SK-N-SH treated with all-trans-retinoic acid at 6 μM for 48 hours (cell line): Measurements from ENCODE around the gene ZNF423.

Experiments used
- ATAC-seq: fragments of 200-7000 bp; cut with Tn5 transposase; 3 replicates; pipeline ENCODE4 v1.9.1; 2020; ENCODE audit warnings: mild to moderate bottlenecking, moderate library complexity
- ARNTL ChIP-seq: fragments of 450-650 bp; formaldehyde crosslinking; IDR thresholded peaks from 2 replicates; pipeline ENCODE4 v1.5.0; 2020; ENCODE audit warnings: low read depth, mild to moderate bottlenecking, moderate library complexity, borderline replicate concordance
- BACH2 ChIP-seq: fragments of 250-450 bp; sonication (Bioruptor Pico); IDR thresholded peaks from 2 replicates; pipeline ENCODE4 v1.9.0; 2021; ENCODE audit warnings: mild to moderate bottlenecking, borderline replicate concordance
- CSDC2 ChIP-seq: fragments of 250-450 bp; sonication (Bioruptor Pico); IDR thresholded peaks from 2 replicates; pipeline ENCODE4 v1.5.0; 2020; ENCODE audit warnings: mild to moderate bottlenecking, moderate library complexity
- ESRRG ChIP-seq: fragments of 250-450 bp; sonication (Bioruptor Pico); IDR thresholded peaks from 2 replicates; pipeline ENCODE4 v1.6.1; 2021; ENCODE audit warnings: mild to moderate bottlenecking
- GLIS3 ChIP-seq: fragments of 250-450 bp; sonication (Bioruptor Pico); IDR thresholded peaks from 2 replicates; pipeline ENCODE4 v1.5.0; 2020; ENCODE audit warnings: mild to moderate bottlenecking, moderate library complexity
- OSR1 ChIP-seq: fragments of 250-450 bp; sonication (Bioruptor Pico); IDR thresholded peaks from 2 replicates; pipeline ENCODE4 v1.8.0; 2022; ENCODE audit warnings: moderate library complexity, mild to moderate bottlenecking, inconsistent platforms
- PATZ1 ChIP-seq: fragments of 250-450 bp; sonication (Bioruptor Pico); IDR thresholded peaks from 2 replicates; pipeline ENCODE4 v1.8.0; 2020; ENCODE audit warnings: mild to moderate bottlenecking, moderate library complexity, borderline replicate concordance
- PPARA ChIP-seq: fragments of 250-450 bp; sonication (Bioruptor Pico); IDR thresholded peaks from 2 replicates; pipeline ENCODE4 v1.5.0; 2020; ENCODE audit warnings: mild to moderate bottlenecking, borderline replicate concordance
- RARB ChIP-seq: fragments of 250-450 bp; sonication (Bioruptor Pico); IDR thresholded peaks from 2 replicates; pipeline ENCODE4 v1.8.0; 2021; ENCODE audit warnings: mild to moderate bottlenecking, moderate library complexity
- SNAI2 ChIP-seq: fragments of 250-450 bp; sonication (Bioruptor Pico); IDR thresholded peaks from 2 replicates; pipeline ENCODE4 v1.5.0; 2020; ENCODE audit warnings: mild to moderate bottlenecking, moderate library complexity
- TCF4 ChIP-seq: fragments of 250-450 bp; sonication (Bioruptor Pico); IDR thresholded peaks from 2 replicates; pipeline ENCODE4 v1.8.0; 2021; ENCODE audit warnings: mild to moderate bottlenecking, moderate library complexity, borderline replicate concordance
- TOX ChIP-seq: fragments of 250-450 bp; sonication (Bioruptor Pico); IDR thresholded peaks from 2 replicates; pipeline ENCODE4 v1.8.0; 2021; ENCODE audit warnings: mild to moderate bottlenecking, moderate library complexity, borderline replicate concordance
- ZC3H10 ChIP-seq: fragments of 250-450 bp; sonication (Bioruptor Pico); IDR thresholded peaks from 2 replicates; pipeline ENCODE4 v1.5.1; 2021; ENCODE audit warnings: mild to moderate bottlenecking, moderate library complexity
- ZFP3 ChIP-seq: fragments of 250-450 bp; sonication (Bioruptor Pico); IDR thresholded peaks from 2 replicates; pipeline ENCODE4 v1.5.0; 2020; ENCODE audit warnings: mild to moderate bottlenecking, moderate library complexity
- ZFP30 ChIP-seq: fragments of 450-650 bp; formaldehyde crosslinking; IDR thresholded peaks from 2 replicates; pipeline ENCODE4 v1.5.0; 2022; ENCODE audit warnings: mild to moderate bottlenecking, moderate library complexity
- ZNF565 ChIP-seq: fragments of 450-650 bp; formaldehyde crosslinking; conservative IDR thresholded peaks from 2 replicates; pipeline ENCODE4 v1.5.0; 2020; ENCODE audit warnings: low read depth, mild to moderate bottlenecking, moderate library complexity
- ZNF70 ChIP-seq: fragments of 450-650 bp; formaldehyde crosslinking; IDR thresholded peaks from 2 replicates; pipeline ENCODE4 v1.5.0; 2020; ENCODE audit warnings: mild to moderate bottlenecking, moderate library complexity
- ZNF8 ChIP-seq: fragments of 450-650 bp; formaldehyde crosslinking; IDR thresholded peaks from 2 replicates; pipeline ENCODE4 v1.5.0; 2020; ENCODE audit warnings: mild to moderate bottlenecking, moderate library complexity
- TF ChIP-seq, protein P1 (sequence below): fragments of 250-450 bp; sonication (Bioruptor Pico); IDR thresholded peaks from 2 replicates; pipeline ENCODE4 v1.8.0; 2021; ENCODE audit warnings: low read depth, mild to moderate bottlenecking, moderate library complexity, borderline replicate concordance
- TF ChIP-seq, protein P2 (sequence below): fragments of 250-450 bp; sonication (Bioruptor Pico); IDR thresholded peaks from 2 replicates; pipeline ENCODE4 v1.5.0; 2020; ENCODE audit warnings: mild to moderate bottlenecking, moderate library complexity

Gene ZNF423

DNA sequence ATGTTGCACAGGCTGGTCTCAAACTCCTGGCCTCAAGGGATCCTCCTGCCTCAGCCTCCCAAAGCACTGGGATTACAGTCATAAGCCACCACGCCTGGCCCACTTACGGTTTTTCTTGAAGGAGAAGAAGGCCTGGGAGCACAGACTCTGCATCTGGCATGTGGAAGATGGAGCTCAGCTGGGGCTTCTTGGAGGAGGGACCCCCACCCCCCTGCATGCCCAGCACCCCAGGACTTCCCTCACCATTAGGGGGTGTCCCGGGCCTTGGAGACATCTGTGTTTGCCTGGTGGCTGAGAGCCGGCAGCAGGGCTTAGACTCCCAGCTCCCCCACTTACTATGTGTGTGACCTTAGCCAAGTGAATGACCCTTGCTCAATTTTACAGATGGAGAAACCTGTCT is 204.7 kb downstream of the ZNF423 start:
- no peak for ATAC-seq
- TF ChIP-seq ESRRG (CRISPR knock-in tag) = no peak
- TF ChIP-seq PATZ1 (CRISPR knock-in tag) = no peak
- no peak for TF ChIP-seq TCF4 (CRISPR knock-in tag)
- TF ChIP-seq ZNF565 (CRISPR knock-in tag) = no peak
- TF ChIP-seq, protein P1, sequence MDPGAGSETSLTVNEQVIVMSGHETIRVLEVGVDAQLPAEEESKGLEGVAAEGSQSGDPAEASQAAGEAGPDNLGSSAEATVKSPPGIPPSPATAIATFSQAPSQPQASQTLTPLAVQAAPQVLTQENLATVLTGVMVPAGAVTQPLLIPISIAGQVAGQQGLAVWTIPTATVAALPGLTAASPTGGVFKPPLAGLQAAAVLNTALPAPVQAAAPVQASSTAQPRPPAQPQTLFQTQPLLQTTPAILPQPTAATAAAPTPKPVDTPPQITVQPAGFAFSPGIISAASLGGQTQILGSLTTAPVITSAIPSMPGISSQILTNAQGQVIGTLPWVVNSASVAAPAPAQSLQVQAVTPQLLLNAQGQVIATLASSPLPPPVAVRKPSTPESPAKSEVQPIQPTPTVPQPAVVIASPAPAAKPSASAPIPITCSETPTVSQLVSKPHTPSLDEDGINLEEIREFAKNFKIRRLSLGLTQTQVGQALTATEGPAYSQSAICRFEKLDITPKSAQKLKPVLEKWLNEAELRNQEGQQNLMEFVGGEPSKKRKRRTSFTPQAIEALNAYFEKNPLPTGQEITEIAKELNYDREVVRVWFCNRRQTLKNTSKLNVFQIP (CRISPR knock-in tag) = no peak
- no peak for TF ChIP-seq PPARA (CRISPR knock-in tag)
- TF ChIP-seq TOX (CRISPR knock-in tag) = no peak
- no peak for TF ChIP-seq ZFP3 (CRISPR knock-in tag)
- TF ChIP-seq OSR1 = no peak
- no peak for TF ChIP-seq GLIS3 (CRISPR knock-in tag)
- TF ChIP-seq SNAI2 (CRISPR knock-in tag) = no peak
- TF ChIP-seq BACH2 = no peak
- no peak for TF ChIP-seq RARB (CRISPR knock-in tag)
- TF ChIP-seq, all 23 proteins: peak for 0

DNA sequence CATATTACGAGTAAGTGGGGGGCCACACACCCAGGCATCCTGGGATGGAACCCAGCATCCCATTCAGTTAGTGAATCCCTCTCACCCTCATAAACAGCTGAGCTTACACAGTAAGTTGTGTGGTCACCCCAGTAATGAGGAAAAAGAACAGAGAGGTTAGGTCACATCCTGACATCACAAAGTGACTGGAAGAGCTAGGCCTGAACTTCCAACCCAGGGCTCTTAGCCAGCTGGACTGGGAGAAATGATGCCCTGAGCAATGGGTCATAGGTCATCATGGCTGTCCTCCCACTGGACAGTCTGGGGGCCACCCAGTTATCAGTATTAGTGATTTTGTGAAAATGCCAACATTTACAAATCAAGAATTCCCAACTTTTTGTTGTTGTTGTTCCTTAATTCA is 205.3 kb downstream of the ZNF423 start:
- TF ChIP-seq ESRRG (CRISPR knock-in tag) = no peak
- TF ChIP-seq PPARA (CRISPR knock-in tag) = no peak
- TF ChIP-seq, protein P2, sequence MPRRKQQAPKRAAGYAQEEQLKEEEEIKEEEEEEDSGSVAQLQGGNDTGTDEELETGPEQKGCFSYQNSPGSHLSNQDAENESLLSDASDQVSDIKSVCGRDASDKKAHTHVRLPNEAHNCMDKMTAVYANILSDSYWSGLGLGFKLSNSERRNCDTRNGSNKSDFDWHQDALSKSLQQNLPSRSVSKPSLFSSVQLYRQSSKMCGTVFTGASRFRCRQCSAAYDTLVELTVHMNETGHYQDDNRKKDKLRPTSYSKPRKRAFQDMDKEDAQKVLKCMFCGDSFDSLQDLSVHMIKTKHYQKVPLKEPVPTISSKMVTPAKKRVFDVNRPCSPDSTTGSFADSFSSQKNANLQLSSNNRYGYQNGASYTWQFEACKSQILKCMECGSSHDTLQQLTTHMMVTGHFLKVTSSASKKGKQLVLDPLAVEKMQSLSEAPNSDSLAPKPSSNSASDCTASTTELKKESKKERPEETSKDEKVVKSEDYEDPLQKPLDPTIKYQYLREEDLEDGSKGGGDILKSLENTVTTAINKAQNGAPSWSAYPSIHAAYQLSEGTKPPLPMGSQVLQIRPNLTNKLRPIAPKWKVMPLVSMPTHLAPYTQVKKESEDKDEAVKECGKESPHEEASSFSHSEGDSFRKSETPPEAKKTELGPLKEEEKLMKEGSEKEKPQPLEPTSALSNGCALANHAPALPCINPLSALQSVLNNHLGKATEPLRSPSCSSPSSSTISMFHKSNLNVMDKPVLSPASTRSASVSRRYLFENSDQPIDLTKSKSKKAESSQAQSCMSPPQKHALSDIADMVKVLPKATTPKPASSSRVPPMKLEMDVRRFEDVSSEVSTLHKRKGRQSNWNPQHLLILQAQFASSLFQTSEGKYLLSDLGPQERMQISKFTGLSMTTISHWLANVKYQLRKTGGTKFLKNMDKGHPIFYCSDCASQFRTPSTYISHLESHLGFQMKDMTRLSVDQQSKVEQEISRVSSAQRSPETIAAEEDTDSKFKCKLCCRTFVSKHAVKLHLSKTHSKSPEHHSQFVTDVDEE (CRISPR knock-in tag) = no peak
- TF ChIP-seq ZFP30 = no peak
- TF ChIP-seq ARNTL (CRISPR knock-in tag) = no peak
- no peak for TF ChIP-seq ZNF565 (CRISPR knock-in tag)
- no peak for TF ChIP-seq GLIS3 (CRISPR knock-in tag)
- no peak for TF ChIP-seq ZC3H10 (CRISPR knock-in tag)
- TF ChIP-seq BACH2 = no peak
- no peak for TF ChIP-seq RARB (CRISPR knock-in tag)
- no peak for TF ChIP-seq PATZ1 (CRISPR knock-in tag)
- TF ChIP-seq ZNF70 (CRISPR knock-in tag) = no peak
- TF ChIP-seq TCF4 (CRISPR knock-in tag) = no peak
- no peak for TF ChIP-seq CSDC2 (CRISPR knock-in tag)
- TF ChIP-seq ZNF8 (CRISPR knock-in tag) = no peak
- TF ChIP-seq, protein P1 (CRISPR knock-in tag) = no peak
- no peak for ATAC-seq
